Activated CD4-positive, CD25-positive, alpha-beta regulatory T cell treated with anti-CD3 and anti-CD28 coated beads, Interleukin-2, amount 50 U/mL, for 72 hours (primary cell): Measurements from ENCODE around the gene PRDM12.
"Not testable (repeated sequence)": the region's sequence is repeated elsewhere in the genome, so short reads cannot be mapped to it uniquely, and the experiment has no call there.

Experiments used
- DNase-seq: peaks from one replicate; pipeline ENCODE4 v3.0.0; 2021

The PRDM12 gene

GRCh38 chr9:130665431-130666392, 1.3 kb downstream of the PRDM12 start:
- DNase-seq, result no peak

GRCh38 chr9:130666393-130667119, 2.2 kb downstream of the PRDM12 start:
- DNase-seq, result no peak

GRCh38 chr9:130667120-130667435, 2.7 kb downstream of the PRDM12 start:
- no peak for DNase-seq

DNA sequence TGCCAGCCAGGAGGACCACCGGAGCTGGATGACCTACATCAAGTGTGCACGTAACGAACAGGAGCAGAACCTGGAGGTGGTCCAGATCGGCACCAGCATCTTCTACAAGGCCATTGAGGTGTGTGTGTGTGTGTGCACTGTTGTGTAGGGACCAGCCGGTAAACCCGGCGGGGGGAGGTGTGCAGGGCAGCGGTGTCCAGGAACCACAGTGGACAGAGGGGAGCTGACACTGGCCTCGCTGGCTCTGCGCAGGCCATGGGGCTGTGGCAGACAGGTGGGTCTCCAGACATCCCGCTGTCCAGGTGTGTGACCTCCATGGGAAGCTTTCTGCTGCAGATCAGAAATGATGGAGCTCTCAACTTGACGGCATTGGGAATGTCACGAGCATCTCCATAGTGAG, 3.8 kb downstream of the PRDM12 start:
- DNase-seq, result no peak

GRCh38 chr9:130668659-130669058, 4.3 kb downstream of the PRDM12 start:
- DNase-seq, result no peak

DNA sequence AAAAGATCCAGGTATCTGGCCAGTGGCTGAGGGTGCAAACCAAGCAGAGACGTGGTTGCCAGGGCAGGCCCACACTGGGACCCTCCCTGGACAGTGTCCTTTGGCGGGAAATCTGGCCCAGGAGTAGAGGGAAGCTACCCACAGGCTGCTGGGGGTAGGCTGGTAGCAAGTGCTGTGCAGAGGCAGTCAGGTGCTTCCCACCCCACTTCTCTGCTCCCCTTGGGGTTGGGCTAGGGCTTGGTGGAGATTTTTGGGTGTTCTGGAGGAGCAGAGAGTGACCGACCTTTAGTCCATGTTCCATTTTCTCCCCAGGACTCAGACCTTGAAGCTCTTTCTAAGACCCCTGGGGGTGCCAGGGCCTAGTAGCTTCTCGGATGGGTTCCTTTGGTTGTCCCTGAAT, 5.6 kb downstream of the PRDM12 start:
- DNase-seq, result no peak

DNA sequence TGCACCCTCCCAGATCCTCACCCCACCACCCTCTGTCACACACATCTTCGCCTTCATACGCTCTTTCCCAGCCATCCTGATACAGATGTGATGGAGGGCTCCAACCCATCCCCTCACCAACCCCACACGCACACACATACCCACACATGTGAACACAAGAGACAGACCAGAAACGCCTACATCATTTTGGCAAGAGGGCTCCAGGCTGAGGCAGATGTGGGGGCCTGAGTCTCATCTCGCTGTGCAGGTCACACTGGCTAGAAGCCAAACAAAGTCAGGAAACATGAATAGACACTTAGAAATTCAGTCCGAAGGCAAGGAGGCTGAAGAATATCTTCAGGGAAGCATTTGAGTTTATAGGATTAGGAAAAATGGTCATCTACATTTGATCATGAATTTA, 6.2 kb downstream of the PRDM12 start:
- DNase-seq, result no peak

- DNase-seq, result no peak
Measured at GRCh38 chr9:130672466-130672865, 8.1 kb downstream of the PRDM12 start.

DNA sequence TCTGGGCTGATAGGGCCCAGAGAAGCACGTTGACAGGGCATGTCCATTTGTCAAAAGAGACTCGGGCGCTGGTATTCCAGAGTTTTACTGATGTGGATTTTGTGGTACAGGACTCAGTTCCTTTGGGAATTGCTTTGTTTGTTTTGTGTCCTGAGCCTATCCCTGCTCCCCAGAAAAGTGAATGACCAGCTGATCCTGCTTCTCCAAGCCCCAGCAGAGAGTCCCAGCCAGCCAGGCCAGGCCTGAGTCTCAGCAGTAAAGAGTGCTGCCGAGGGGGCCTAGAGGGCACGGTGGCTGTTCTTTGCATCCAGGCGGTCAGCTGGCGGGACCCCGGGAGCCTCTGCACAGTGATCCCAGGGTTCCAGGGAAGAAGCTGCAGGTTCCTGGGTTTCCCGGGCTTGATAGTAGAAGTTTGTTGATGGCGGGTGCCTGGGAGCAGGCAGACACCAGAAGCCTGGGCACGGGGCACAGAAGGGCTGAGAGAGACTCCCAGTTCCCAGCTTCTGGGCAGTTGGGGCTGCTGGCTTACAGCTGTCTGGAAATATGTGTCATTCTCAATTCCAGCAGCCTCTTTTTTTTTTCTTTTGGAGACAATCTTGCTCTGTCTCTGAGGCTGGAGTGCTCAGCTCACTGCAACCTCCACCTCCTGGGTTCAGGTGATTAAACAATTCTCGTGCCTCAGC, 8.7 kb downstream of the PRDM12 start:
- DNase-seq, result no peak

- DNase-seq, result no peak
Measured at GRCh38 chr9:130675396-130675795, 11.0 kb downstream of the PRDM12 start.

DNA sequence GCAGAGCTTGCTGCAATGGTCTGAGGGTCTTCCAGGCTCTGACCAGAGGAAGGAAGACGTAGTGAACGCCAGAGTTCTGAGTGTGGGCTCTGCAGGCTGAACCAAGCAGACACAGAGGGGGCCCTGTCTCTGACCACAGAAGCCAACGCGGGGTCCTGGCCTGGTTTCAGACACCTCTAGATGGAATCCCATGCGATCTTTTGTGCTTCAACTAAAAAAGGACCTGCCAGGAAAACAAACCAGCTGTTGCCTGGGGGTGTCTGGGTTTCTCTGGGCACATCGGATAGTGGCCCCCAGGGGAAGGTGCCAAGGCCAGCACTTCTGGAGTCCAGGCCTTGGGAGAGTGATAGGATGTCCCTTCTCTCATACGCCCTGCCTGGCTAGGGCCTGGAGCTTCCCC, 12.9 kb downstream of the PRDM12 start:
- DNase-seq, result no peak

- peak; percentile 76 for DNase-seq
Measured at GRCh38 chr9:130680836-130681768, 16.7 kb downstream of the PRDM12 start.

DNA sequence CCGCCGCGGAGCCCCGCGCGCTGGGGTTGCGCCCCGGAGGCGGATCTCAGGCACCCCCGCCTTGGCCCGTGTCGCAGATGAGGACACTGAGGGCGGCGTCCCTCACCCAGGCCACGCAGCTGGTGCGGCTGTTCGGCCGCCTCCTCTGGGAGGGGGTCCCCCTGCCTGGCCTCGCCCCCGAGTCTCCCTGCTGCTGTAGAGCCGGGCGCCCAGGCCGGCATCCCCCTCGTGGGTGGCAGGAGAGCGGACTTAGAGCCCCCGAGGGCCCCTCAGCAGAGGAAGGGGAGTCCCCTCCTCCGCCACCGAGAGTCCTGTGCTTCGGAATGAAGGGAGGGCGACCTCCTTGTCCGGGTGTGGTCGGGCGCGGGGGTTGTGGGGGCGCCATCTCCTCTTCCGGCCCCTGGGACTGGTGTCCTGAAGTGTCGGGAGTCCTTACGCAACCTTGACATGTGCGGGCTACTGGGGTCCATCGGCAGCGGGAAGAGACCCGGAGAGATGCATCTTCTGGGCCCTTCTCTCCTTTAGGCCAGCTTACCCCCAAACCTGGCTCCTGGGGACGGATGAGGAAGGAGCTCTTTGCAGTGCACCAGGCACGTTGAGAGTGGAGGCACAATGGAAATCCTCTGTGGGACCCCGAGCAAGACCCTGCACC, 17.5 kb downstream of the PRDM12 start:
- DNase-seq, result peak; percentile 51

- DNase-seq, result peak; percentile 66
Measured at GRCh38 chr9:130682421-130683121, 18.2 kb downstream of the PRDM12 start.

GRCh38 chr9:130685104-130685503, 20.7 kb downstream of the PRDM12 start:
- no peak for DNase-seq

- DNase-seq, result not testable (repeated sequence)
Measured at GRCh38 chr9:130685945-130686344, 21.6 kb downstream of the PRDM12 start.

GRCh38 chr9:130687615-130688014, 23.2 kb downstream of the PRDM12 start:
- DNase-seq, result no peak

- DNase-seq, result no peak
Measured at GRCh38 chr9:130688072-130688471, 23.7 kb downstream of the PRDM12 start.

- DNase-seq, result no peak
Measured at GRCh38 chr9:130689572-130689936, 25.2 kb downstream of the PRDM12 start.

- DNase-seq, result no peak
Measured at GRCh38 chr9:130689937-130690700, 25.7 kb downstream of the PRDM12 start.

DNA sequence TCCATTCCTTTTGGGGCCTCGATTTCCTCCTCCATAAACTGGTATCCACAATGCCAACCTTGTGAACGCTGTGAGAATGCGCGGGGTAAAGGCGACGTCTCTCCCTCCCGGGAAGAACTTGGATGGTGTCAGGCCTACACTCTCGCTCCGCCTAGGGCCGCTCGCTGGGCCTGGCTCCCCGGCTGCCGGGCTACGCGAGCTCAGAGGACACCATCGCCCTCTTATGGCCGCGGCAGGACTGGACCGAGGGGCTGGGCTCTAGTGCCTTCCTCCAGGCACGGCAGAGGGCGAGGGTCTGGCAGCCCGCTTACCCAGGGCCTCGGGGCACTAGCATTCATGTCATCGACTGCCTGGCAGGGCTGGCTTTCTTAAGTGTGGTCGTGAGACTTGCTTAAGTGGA, 27.9 kb downstream of the PRDM12 start:
- no peak for DNase-seq
